ENCODE data around the gene DIS3L.
"Not testable (repeated sequence)": the region's sequence is repeated elsewhere in the genome, so short reads cannot be mapped to it uniquely, and the experiment has no call there.

DIS3L gene

GRCh38 chr15:66254951-66255676 is 38.3 kb upstream of the DIS3L start:
- peak overlapping the region; percentile 77 for H3K4me3 ChIP-seq (ENCODE audit: low read depth, low read length)
- peaks cover 84% of the 10 kb centered on the region for H3K27me3 ChIP-seq (ENCODE audit: control insufficient read depth, insufficient read depth, low read length)

GRCh38 chr15:66256692-66257091 is 36.7 kb upstream of the DIS3L start:
- Histone ChIP-seq H3K27ac (ENCODE audit: low read depth, low read length) (no peak overlapping the region), H3K9ac (ENCODE audit: low read length) (no peak overlapping the region), H3K4me1 (ENCODE audit: control insufficient read depth, insufficient read depth, low read length) (peaks cover 6% of the 10 kb centered on the region), H3K36me3 (ENCODE audit: control insufficient read depth, insufficient read depth, low read length) (no peaks in the 10 kb centered on the region), H3K27me3 (ENCODE audit: control insufficient read depth, insufficient read depth, low read length) (peaks cover 68% of the 10 kb centered on the region), H3K9me3 (ENCODE audit: control insufficient read depth, insufficient read depth, low read depth, low read length) (no peaks in the 10 kb centered on the region), H3K4me3 (ENCODE audit: low read depth, low read length) (no peak overlapping the region)

More at GRCh38 chr15:66254951-66255676, 38.3 kb upstream of the DIS3L start:
- Histone ChIP-seq H3K9me3 (ENCODE audit: control insufficient read depth, insufficient read depth, low read depth, low read length) (no peaks in the 10 kb centered on the region), H3K9ac (ENCODE audit: low read length) (no peak overlapping the region), H3K4me1 (ENCODE audit: control insufficient read depth, insufficient read depth, low read length) (peaks cover 13% of the 10 kb centered on the region), H3K27ac (ENCODE audit: low read depth, low read length) (no peak overlapping the region), H3K36me3 (ENCODE audit: control insufficient read depth, insufficient read depth, low read length) (no peaks in the 10 kb centered on the region)

- Histone ChIP-seq H3K9me3 (ENCODE audit: control insufficient read depth, insufficient read depth, low read depth, low read length) (peaks cover 11% of the 10 kb centered on the region), H3K27ac (ENCODE audit: low read depth, low read length) (no peak overlapping the region), H3K4me1 (ENCODE audit: control insufficient read depth, insufficient read depth, low read length) (no peaks in the 10 kb centered on the region), H3K9ac (ENCODE audit: low read length) (no peak overlapping the region), H3K4me3 (ENCODE audit: low read depth, low read length) (no peak overlapping the region), H3K27me3 (ENCODE audit: control insufficient read depth, insufficient read depth, low read length) (peaks cover 27% of the 10 kb centered on the region), H3K36me3 (ENCODE audit: control insufficient read depth, insufficient read depth, low read length) (no peaks in the 10 kb centered on the region)
These were observed 32.3 kb upstream of the DIS3L start for GRCh38 chr15:66261056-66261455.

GRCh38 chr15:66262837-66263236 is 30.5 kb upstream of the DIS3L start:
- H3K27ac ChIP-seq (ENCODE audit: low read depth, low read length); H3K4me1 ChIP-seq (ENCODE audit: control insufficient read depth, insufficient read depth, low read length); H3K9ac ChIP-seq (ENCODE audit: low read length); H3K27me3 ChIP-seq (ENCODE audit: control insufficient read depth, insufficient read depth, low read length); H3K4me3 ChIP-seq (ENCODE audit: low read depth, low read length); H3K36me3 ChIP-seq (ENCODE audit: control insufficient read depth, insufficient read depth, low read length): not testable (repeated sequence)
- peaks cover 11% of the 10 kb centered on the region for H3K9me3 ChIP-seq (ENCODE audit: control insufficient read depth, insufficient read depth, low read depth, low read length)

- Histone ChIP-seq H3K9me3 (ENCODE audit: control insufficient read depth, insufficient read depth, low read depth, low read length) (peaks cover 11% of the 10 kb centered on the region), H3K9ac (ENCODE audit: low read length) (no peak overlapping the region), H3K27ac (ENCODE audit: low read depth, low read length) (no peak overlapping the region)
These were observed 28.4 kb upstream of the DIS3L start for GRCh38 chr15:66264859-66265513.

GRCh38 chr15:66269326-66270090 is 23.9 kb upstream of the DIS3L start:
- H3K4me3 ChIP-seq (ENCODE audit: low read depth, low read length): no peak overlapping the region
- no peak overlapping the region for H3K9ac ChIP-seq (ENCODE audit: low read length)
- H3K27ac ChIP-seq (ENCODE audit: low read depth, low read length): no peak overlapping the region

More at GRCh38 chr15:66264859-66265513, 28.4 kb upstream of the DIS3L start:
- H3K36me3 ChIP-seq (ENCODE audit: control insufficient read depth, insufficient read depth, low read length): no peaks in the 10 kb centered on the region
- no peak overlapping the region for H3K4me3 ChIP-seq (ENCODE audit: low read depth, low read length)
- no peaks in the 10 kb centered on the region; the same call in none of the 2 replicates for H3K27me3 ChIP-seq (ENCODE audit: control insufficient read depth, insufficient read depth, low read length)
- peaks cover 7% of the 10 kb centered on the region; the same call in 1 of the 2 replicates for H3K4me1 ChIP-seq (ENCODE audit: control insufficient read depth, insufficient read depth, low read length)

GRCh38 chr15:66270932-66271331 is 22.4 kb upstream of the DIS3L start:
- Histone ChIP-seq H3K4me3 (ENCODE audit: low read depth, low read length) (no peak overlapping the region), H3K27ac (ENCODE audit: low read depth, low read length) (no peak overlapping the region), H3K9me3 (ENCODE audit: control insufficient read depth, insufficient read depth, low read depth, low read length) (peaks cover 8% of the 10 kb centered on the region; the same call in 1 of the 2 replicates), H3K36me3 (ENCODE audit: control insufficient read depth, insufficient read depth, low read length) (no peaks in the 10 kb centered on the region), H3K27me3 (ENCODE audit: control insufficient read depth, insufficient read depth, low read length) (no peaks in the 10 kb centered on the region), H3K4me1 (ENCODE audit: control insufficient read depth, insufficient read depth, low read length) (peaks cover 7% of the 10 kb centered on the region; the same call in 1 of the 2 replicates), H3K9ac (ENCODE audit: low read length) (no peak overlapping the region)

More at GRCh38 chr15:66269326-66270090, 23.9 kb upstream of the DIS3L start:
- H3K36me3 ChIP-seq (ENCODE audit: control insufficient read depth, insufficient read depth, low read length): no peaks in the 10 kb centered on the region
- H3K4me1 ChIP-seq (ENCODE audit: control insufficient read depth, insufficient read depth, low read length): peaks cover 7% of the 10 kb centered on the region; the same call in 1 of the 2 replicates
- H3K27me3 ChIP-seq (ENCODE audit: control insufficient read depth, insufficient read depth, low read length): no peaks in the 10 kb centered on the region
- H3K9me3 ChIP-seq (ENCODE audit: control insufficient read depth, insufficient read depth, low read depth, low read length): no peaks in the 10 kb centered on the region

- Histone ChIP-seq H3K27ac (ENCODE audit: low read depth, low read length) (no peak overlapping the region), H3K36me3 (ENCODE audit: control insufficient read depth, insufficient read depth, low read length) (no peaks in the 10 kb centered on the region), H3K4me3 (ENCODE audit: low read depth, low read length) (no peak overlapping the region), H3K9ac (ENCODE audit: low read length) (no peak overlapping the region), H3K9me3 (ENCODE audit: control insufficient read depth, insufficient read depth, low read depth, low read length) (peaks cover 8% of the 10 kb centered on the region; the same call in 1 of the 2 replicates), H3K4me1 (ENCODE audit: control insufficient read depth, insufficient read depth, low read length) (no peaks in the 10 kb centered on the region), H3K27me3 (ENCODE audit: control insufficient read depth, insufficient read depth, low read length) (no peaks in the 10 kb centered on the region)
These were observed 18.0 kb upstream of the DIS3L start for GRCh38 chr15:66275352-66275751.

GRCh38 chr15:66276546-66276945 is 16.8 kb upstream of the DIS3L start:
- peaks cover 8% of the 10 kb centered on the region; the same call in 1 of the 2 replicates for H3K9me3 ChIP-seq (ENCODE audit: control insufficient read depth, insufficient read depth, low read depth, low read length)
- no peaks in the 10 kb centered on the region for H3K36me3 ChIP-seq (ENCODE audit: control insufficient read depth, insufficient read depth, low read length)
- H3K9ac ChIP-seq (ENCODE audit: low read length): no peak overlapping the region
- no peak overlapping the region for H3K27ac ChIP-seq (ENCODE audit: low read depth, low read length)
- no peaks in the 10 kb centered on the region for H3K4me1 ChIP-seq (ENCODE audit: control insufficient read depth, insufficient read depth, low read length)
- H3K27me3 ChIP-seq (ENCODE audit: control insufficient read depth, insufficient read depth, low read length): no peaks in the 10 kb centered on the region
- H3K4me3 ChIP-seq (ENCODE audit: low read depth, low read length): no peak overlapping the region

GRCh38 chr15:66278056-66278455 is 15.3 kb upstream of the DIS3L start:
- H3K4me1 ChIP-seq (ENCODE audit: control insufficient read depth, insufficient read depth, low read length): no peaks in the 10 kb centered on the region
- H3K27ac ChIP-seq (ENCODE audit: low read depth, low read length): no peak overlapping the region
- H3K36me3 ChIP-seq (ENCODE audit: control insufficient read depth, insufficient read depth, low read length): no peaks in the 10 kb centered on the region
- no peak overlapping the region for H3K4me3 ChIP-seq (ENCODE audit: low read depth, low read length)
- no peak overlapping the region for H3K9ac ChIP-seq (ENCODE audit: low read length)
- no peaks in the 10 kb centered on the region for H3K27me3 ChIP-seq (ENCODE audit: control insufficient read depth, insufficient read depth, low read length)
- H3K9me3 ChIP-seq (ENCODE audit: control insufficient read depth, insufficient read depth, low read depth, low read length): peaks cover 8% of the 10 kb centered on the region; the same call in 1 of the 2 replicates
